ENCODE measurements around the gene LYZ.

LYZ gene

GRCh38 chr12:69338120-69338859, 9.9 kb upstream of the LYZ start:
- no peaks in the 10 kb centered on the region for H3K27me3 ChIP-seq (ENCODE audit: insufficient read depth, poor library complexity, severe bottlenecking)
- DNase-seq (ENCODE audit: low read depth in 1 of 2, low spot score in 1 of 2), result peak; percentile 47 to 92
- H3K4me3 ChIP-seq (replicated peaks; ENCODE audit: insufficient read depth, low read length), result no peak overlapping the region
- peak overlapping the region; percentile 85 for H3K27ac ChIP-seq (replicated peaks)
- TF ChIP-seq SPI1 (IDR thresholded peaks at IDR 0.05; ENCODE audit: borderline replicate concordance, low read depth), result peak; percentile 85
- TF ChIP-seq POLR2AphosphoS5 (IDR thresholded peaks at IDR 0.05; ENCODE audit: low read depth), result peak; percentile 57; the same call in 1 of the 2 replicates
- peak; percentile 34; the same call in 1 of the 2 replicates for TF ChIP-seq GABPA (IDR thresholded peaks at IDR 0.05; ENCODE audit: low read depth)
- TF ChIP-seq CTCF (IDR thresholded peaks at IDR 0.05; ENCODE audit: insufficient read depth, low read length), result no peak
- peak; percentile 34 for TF ChIP-seq REST (IDR thresholded peaks at IDR 0.05; ENCODE audit: insufficient replicate concordance, low read depth)

GRCh38 chr12:69338936-69339335, 9.2 kb upstream of the LYZ start:
- no peaks in the 10 kb centered on the region for H3K27me3 ChIP-seq (ENCODE audit: insufficient read depth, poor library complexity, severe bottlenecking)
- peak overlapping the region; percentile 85 for H3K27ac ChIP-seq (replicated peaks)
- no peak for TF ChIP-seq SPI1 (IDR thresholded peaks at IDR 0.05; ENCODE audit: borderline replicate concordance, low read depth)
- no peak for DNase-seq (ENCODE audit: low read depth in 1 of 2, low spot score in 1 of 2)
- H3K4me3 ChIP-seq (replicated peaks; ENCODE audit: insufficient read depth, low read length), result no peak overlapping the region

- H3K4me3 ChIP-seq (replicated peaks; ENCODE audit: insufficient read depth, low read length), result no peak overlapping the region
- peak in 1 of 2 experiments; percentile 65 for DNase-seq (ENCODE audit: low read depth in 1 of 2, low spot score in 1 of 2)
- TF ChIP-seq SPI1 (IDR thresholded peaks at IDR 0.05; ENCODE audit: borderline replicate concordance, low read depth), result no peak
- TF ChIP-seq GABPA (IDR thresholded peaks at IDR 0.05; ENCODE audit: low read depth), result no peak
- no peak for TF ChIP-seq REST (IDR thresholded peaks at IDR 0.05; ENCODE audit: insufficient replicate concordance, low read depth)
- no peak for TF ChIP-seq CTCF (IDR thresholded peaks at IDR 0.05; ENCODE audit: insufficient read depth, low read length)
- no peak for TF ChIP-seq POLR2AphosphoS5 (IDR thresholded peaks at IDR 0.05; ENCODE audit: low read depth)
- H3K27ac ChIP-seq (replicated peaks), result peak overlapping the region; percentile 85
- no peaks in the 10 kb centered on the region for H3K27me3 ChIP-seq (ENCODE audit: insufficient read depth, poor library complexity, severe bottlenecking)
Measured at GRCh38 chr12:69339999-69340398, 8.2 kb upstream of the LYZ start.

GRCh38 chr12:69341328-69341727, 6.9 kb upstream of the LYZ start:
- peak; percentile 82 to 91 for DNase-seq (ENCODE audit: low read depth in 1 of 2, low spot score in 1 of 2)
- TF ChIP-seq CTCF (IDR thresholded peaks at IDR 0.05; ENCODE audit: insufficient read depth, low read length), result no peak
- peak; percentile 64; the same call in 1 of the 2 replicates for TF ChIP-seq POLR2AphosphoS5 (IDR thresholded peaks at IDR 0.05; ENCODE audit: low read depth)
- no peak for TF ChIP-seq GABPA (IDR thresholded peaks at IDR 0.05; ENCODE audit: low read depth)
- no peak for TF ChIP-seq SPI1 (IDR thresholded peaks at IDR 0.05; ENCODE audit: borderline replicate concordance, low read depth)
- TF ChIP-seq REST (IDR thresholded peaks at IDR 0.05; ENCODE audit: insufficient replicate concordance, low read depth), result peak; percentile 76
- H3K4me3 ChIP-seq (replicated peaks; ENCODE audit: insufficient read depth, low read length), result no peak overlapping the region
- peak overlapping the region; percentile 85 for H3K27ac ChIP-seq (replicated peaks)
- H3K27me3 ChIP-seq (ENCODE audit: insufficient read depth, poor library complexity, severe bottlenecking), result no peaks in the 10 kb centered on the region
